HG02884 (cell line): ENCODE data around the gene ESR2.
"Not testable (repeated sequence)": the region's sequence is repeated elsewhere in the genome, so short reads cannot be mapped to it uniquely, and the experiment has no call there.

ENCODE experiments used
- ATAC-seq: cut with Tn5 transposase; IDR thresholded peaks from one replicate; pipeline ENCODE4 v1.9.1; 2021; ENCODE audit warnings: mild to moderate bottlenecking, moderate library complexity; ENCODE audit not compliant: unreplicated experiment

Gene ESR2

GRCh38 chr14:64049616-64050381 lies 244.4 kb downstream of the ESR2 start:
- ATAC-seq, result no peak

GRCh38 chr14:64045091-64045490 lies 249.1 kb downstream of the ESR2 start:
- no peak for ATAC-seq

GRCh38 chr14:64043296-64043695 lies 250.9 kb downstream of the ESR2 start:
- not testable (repeated sequence) for ATAC-seq

GRCh38 chr14:64040044-64040443 lies 254.1 kb downstream of the ESR2 start:
- no peak for ATAC-seq

- no peak for ATAC-seq
Observed at GRCh38 chr14:64038841-64039542, 255.2 kb downstream of the ESR2 start.

- ATAC-seq, result not testable (repeated sequence)
Observed at GRCh38 chr14:64037869-64038745, 256.1 kb downstream of the ESR2 start.

GRCh38 chr14:64035143-64035542 lies 259.0 kb downstream of the ESR2 start:
- no peak for ATAC-seq
